Activated CD4-positive, alpha-beta T cell treated with anti-CD3 and anti-CD28 coated beads for 48 hours (primary cell): ENCODE data around the gene PRKCE.

Source experiments
- DNase-seq: peaks from one replicate; pipeline ENCODE4 v3.0.0-alpha.2; 2020

Gene PRKCE

DNA sequence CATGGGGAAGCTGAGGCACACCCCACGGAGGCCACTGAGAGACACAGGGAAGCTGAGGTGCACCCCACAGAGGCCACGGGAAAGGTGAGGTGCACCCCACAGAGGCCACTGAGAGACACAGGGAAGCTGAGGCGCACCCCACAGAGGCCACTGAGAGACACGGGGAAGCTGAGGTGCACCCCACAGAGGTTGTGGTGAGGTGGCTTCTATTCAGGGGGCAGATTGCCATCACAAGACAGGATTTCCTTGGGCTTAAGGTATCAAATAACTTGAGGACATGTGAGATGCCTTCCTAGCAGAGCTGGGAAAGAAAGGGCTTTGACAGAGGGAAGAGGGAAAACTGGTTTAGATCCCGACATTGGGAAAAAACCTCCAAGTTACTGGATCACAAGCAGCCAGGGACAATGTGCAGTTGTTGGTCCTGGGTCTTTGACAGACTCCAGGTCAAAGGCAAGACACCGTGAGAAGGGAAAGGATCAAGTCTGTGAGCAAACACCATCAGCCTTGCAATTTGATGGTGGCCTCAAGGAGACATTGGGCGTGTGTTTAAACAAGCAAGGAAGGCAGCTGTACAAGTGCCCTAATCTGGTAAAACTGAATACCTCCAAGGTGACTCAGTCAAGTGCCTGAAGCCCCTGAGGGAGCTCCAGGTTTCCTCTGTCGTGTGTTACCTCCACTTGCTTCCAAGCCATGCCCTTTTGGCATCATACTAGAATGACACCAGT is 512.5 kb downstream of the PRKCE start:
- DNase-seq, result no peak

DNA sequence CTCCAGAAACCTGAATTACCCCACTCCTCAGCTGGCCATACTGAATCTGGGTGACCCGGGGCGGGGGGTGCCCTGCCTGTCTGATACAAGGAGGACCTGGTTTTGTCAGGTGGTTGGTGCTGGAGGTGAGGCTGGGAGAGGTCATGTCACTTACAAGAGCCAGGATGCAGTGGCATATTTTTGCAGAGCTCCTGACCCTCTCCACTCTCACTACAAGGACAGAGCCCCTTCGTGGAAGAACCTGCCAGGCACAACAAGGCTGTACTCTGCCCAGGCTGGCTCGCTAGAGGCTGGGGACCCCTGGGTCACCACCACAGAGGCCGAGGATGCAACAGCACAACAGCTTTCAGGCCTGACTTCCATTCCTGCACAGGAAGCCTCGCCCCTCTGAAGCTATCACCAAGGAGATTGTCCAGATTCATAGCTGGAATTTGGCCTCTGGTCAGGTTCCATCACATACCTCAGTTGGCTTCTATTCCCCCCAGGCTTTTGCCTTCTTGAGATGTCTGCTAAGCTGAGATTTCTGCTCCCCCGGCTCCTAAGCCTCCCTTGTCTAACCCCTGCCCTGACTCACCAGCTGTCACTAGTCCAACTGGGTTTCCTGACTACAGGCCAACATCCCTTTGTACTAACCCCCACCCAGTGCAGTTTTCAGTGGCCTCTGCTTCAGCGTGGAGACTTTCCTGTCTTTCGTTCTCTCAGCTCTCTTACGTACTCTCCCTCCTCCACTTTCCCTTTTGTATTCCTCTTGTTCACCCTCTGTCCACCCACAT is 513.2 kb downstream of the PRKCE start:
- no peak for DNase-seq

GRCh38 chr2:46165916-46166315 is 514.4 kb downstream of the PRKCE start:
- DNase-seq, result no peak

- DNase-seq, result no peak
Observed at GRCh38 chr2:46167406-46167805, 515.9 kb downstream of the PRKCE start.

GRCh38 chr2:46167924-46168323 is 516.4 kb downstream of the PRKCE start:
- no peak for DNase-seq

DNA sequence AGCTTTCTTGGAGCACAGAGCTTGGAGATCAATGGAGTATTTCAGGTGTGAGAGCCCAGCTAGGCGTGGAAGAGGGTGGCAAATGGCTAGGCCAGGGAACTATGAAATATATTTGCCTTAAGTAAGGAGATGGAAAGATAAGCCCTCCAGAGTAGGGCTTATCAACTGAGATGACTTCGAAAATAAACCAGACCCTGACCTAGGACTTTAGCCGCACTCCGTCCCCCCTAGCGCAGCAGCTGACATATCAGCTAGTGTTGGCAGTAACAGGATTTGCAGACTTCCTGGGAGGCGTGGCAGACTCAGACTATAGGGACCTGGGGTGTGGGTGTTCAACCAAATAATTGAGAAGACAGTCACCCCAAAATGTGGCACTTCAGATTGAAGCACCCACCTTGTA is 518.0 kb downstream of the PRKCE start:
- DNase-seq, result no peak

GRCh38 chr2:46170026-46170425 is 518.6 kb downstream of the PRKCE start:
- no peak for DNase-seq

GRCh38 chr2:46170611-46171350 is 519.3 kb downstream of the PRKCE start:
- no peak for DNase-seq

GRCh38 chr2:46171411-46171953 is 520.0 kb downstream of the PRKCE start:
- no peak for DNase-seq

DNA sequence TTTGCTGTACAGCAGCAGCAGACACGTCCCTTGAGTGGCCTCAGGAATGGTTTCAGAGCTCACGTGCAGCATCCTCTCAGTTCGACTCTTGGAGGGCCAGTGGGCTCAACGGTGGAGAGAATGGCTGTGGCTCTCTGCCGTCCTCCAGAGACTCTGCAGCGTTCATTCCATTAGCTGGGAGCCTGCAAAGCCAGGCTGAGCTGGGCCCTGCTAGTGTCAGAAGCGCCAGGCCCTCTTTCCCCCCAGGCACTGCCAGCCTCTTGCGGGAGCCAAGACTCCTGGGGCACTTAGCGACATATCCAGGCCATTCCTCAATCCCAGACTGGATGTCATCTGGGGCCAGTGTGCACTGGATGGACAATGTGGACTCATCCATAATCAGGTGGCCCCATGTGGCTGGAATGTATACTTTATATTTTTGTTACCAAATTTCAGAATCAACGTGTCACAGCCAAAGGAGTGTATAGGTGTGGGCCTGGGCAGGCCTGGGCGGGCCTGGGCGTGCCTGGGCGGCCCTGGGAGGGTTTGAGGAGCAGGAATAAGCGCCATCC is 520.6 kb downstream of the PRKCE start:
- DNase-seq, result no peak

- DNase-seq, result no peak
Observed at GRCh38 chr2:46173030-46173429, 521.6 kb downstream of the PRKCE start.

DNA sequence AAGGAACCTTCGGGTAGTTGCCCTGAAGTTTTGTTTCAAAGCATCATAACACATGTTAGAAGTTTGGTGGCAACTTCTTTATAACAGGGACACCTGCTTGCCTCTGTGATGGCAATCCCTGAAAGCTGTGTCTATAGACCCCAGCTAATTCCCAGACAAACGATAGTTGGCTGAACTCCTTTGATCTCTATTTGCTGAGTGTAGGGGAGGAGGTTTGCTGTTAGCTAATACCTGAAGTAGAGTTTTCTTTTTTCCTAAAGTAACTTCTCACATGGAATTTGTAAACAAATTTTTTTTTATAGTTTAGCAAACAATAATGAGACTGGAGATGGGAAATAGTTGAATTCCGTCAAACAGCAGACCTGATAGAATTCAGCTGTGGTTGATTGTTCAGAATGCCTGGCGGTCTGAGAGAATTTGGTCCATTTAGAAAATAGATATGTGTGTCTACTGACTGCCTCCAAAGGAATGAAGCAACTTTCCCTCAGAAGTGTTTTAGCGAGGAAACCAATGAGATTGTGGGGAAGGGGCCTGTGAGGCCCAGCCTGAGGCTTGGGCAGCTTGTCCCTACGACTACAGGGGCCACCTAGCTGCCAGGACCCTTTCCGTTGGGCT is 522.3 kb downstream of the PRKCE start:
- no peak for DNase-seq

DNA sequence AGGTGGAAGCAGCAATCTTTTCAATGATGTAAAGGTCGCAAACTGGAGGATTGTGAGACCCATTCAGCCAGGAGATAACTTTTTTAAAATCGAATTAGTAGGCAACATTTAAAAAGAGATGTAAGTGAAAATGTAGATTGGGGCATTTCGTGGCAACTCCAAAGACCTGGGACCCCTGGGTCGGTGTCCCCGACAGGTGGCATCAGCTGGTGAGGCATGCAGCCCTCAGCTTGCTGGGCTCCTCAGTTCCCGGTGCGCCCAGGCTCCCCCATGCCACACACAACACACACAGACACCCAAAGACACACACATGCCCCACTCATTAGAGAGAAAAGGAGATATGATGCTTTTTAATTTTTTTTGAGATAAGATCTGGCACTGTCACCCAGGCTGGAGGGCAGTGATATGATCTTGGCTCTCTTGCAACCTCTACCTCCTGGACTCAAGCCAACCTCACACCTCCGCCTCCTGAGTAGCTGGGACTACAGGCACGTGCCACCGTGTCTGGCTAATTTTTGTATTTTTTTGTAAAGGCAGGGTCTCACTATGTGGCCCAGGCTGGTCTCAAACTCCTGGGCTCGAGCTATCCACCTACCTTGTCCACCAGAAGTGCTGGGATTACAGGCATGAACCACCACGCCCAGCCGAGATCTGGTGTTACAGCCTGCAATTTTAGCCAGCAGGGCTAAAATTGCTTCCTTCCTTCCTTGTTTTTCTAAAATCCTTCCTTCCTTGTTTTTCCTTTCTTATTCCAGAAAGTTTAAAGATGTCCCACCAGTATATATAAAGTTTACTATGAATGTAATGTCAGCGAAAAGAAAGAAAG is 523.1 kb downstream of the PRKCE start:
- no peak for DNase-seq

- no peak for DNase-seq
Observed at GRCh38 chr2:46175419-46175818, 523.9 kb downstream of the PRKCE start.

DNA sequence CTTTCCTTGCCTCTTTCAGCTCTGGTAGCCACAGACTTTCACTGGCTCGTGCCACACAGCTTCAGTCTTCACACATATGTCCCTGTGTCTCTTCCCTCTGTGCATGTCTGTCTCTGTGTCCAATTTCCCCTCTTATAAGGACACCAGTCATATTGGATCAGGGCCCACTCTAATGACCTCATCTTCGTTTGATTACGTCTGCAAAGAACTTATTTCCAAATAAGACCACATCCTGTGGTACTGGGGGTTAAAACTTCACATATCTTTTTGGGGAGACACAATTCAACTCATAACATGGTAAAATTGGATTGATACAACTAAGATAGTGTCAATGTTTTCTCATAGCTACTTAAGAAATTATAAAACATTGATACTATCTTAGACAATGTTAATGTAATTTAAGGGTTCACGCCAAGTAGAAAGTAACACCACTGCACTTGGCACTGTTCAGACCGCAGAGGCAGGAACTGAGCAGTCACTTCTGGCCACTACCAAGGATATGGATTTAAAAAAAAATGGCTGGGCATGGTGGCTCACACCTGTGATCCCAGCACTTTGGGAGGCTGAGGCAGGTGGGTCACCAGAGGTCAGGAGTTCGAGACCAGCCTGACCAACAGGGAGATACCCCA is 526.1 kb downstream of the PRKCE start:
- no peak for DNase-seq

DNA sequence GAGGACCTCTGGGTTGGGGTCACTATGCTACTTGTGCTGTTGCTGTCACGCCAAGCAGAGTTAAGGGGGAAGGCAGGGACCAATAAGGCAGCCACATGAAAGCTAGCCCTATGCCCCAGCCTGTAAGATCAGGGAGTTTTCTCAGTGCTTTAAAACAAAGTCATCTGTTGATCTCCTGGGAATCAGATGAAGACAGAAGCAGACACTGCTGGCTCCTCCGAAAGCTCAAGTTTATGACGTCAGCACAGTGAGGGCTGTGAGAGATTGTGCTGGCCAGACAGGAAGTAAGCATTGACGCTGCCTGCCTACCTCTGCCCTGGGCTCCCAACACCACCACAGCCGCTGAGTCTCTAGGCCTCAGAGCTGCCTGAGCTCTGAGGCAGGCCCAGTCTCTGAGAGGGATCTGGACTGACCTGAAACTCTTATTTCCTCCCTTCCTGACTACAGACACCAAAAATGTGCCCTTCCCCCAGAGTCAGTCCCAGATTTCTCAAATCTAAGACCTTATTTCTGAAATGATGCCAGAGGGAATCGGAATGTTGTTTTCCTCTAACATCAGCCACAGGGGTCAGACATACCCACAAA is 527.7 kb downstream of the PRKCE start:
- DNase-seq, result peak; percentile 61

DNA sequence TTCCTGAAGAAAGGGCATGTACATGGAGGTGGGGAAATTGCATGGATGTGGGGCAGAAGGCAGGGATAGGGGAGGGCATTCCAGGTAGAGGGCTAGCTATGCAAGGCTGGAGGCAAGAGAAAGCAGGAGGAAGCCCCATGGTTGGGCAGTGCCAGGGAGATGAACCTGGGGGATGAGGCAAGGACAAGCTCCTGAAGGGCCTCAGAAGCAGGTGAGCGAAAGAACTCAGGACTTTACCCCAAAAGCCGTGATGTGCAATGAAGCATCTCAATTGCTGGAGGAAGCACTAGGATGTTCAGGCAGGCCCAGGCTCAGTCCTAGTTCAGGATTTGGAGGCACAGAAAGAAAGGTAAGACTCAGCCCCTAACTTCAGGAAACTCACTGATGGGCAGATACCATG is 528.7 kb downstream of the PRKCE start:
- no peak for DNase-seq

DNA sequence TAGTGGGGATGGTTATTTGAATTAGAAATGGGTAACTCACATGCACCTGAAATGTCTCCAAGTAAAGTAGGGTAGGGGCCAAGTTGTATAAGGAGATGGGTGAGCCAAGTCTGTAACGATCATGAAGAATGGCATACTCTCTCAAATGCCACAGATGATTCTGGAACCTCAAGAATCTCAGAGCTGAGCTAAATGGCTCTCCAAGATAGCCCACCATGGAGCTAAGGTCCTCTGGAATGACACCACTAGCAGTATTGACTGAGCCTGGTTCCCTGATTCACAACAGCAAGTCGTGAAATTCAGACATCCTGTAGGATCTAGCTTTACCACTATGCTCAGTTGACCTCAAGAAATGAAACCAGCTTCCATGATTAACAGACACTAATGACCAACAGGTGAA is 529.8 kb downstream of the PRKCE start:
- DNase-seq, result no peak

- no peak for DNase-seq
Observed at GRCh38 chr2:46181789-46182530, 530.5 kb downstream of the PRKCE start.

- DNase-seq, result no peak
Observed at GRCh38 chr2:46183426-46183825, 532.0 kb downstream of the PRKCE start.
